Endothelial cell (in vitro differentiated cells): Measurements from ENCODE around the gene LEPR. TPM values are rescaled to one million over a fixed set of nuclear protein-coding genes. Genes with fewer than 3 reads are reported as not detected.

Experiments
- DNase-seq: peaks from one replicate; pipeline ENCODE4 v3.0.0; 2021; ENCODE audit warnings: low spot score
- H3K27ac Mint-ChIP-seq: one replicate; pipeline ENCODE4 v1.8.0; 2021; ENCODE audit warnings: mixed read lengths, inconsistent platforms; ENCODE audit not compliant: unreplicated experiment
- H3K27me3 Mint-ChIP-seq: one replicate; pipeline ENCODE4 v1.8.0; 2021; ENCODE audit warnings: mild to moderate bottlenecking, moderate library complexity, mixed read lengths, inconsistent platforms; ENCODE audit not compliant: unreplicated experiment
- H3K36me3 Mint-ChIP-seq: one replicate; pipeline ENCODE4 v1.8.0; 2021; ENCODE audit warnings: mild to moderate bottlenecking, low read depth, mixed read lengths, inconsistent platforms; ENCODE audit not compliant: unreplicated experiment
- H3K4me1 Mint-ChIP-seq: one replicate; pipeline ENCODE4 v1.8.0; 2021; ENCODE audit warnings: mild to moderate bottlenecking, mixed read lengths, inconsistent platforms; ENCODE audit not compliant: unreplicated experiment
- H3K4me3 Mint-ChIP-seq: one replicate; pipeline ENCODE4 v1.8.0; 2021; ENCODE audit warnings: mild to moderate bottlenecking, mixed read lengths, inconsistent platforms; ENCODE audit not compliant: unreplicated experiment
- H3K9me3 Mint-ChIP-seq: one replicate; pipeline ENCODE4 v1.8.0; 2021; ENCODE audit warnings: mixed read lengths, inconsistent platforms; ENCODE audit not compliant: unreplicated experiment
- total RNA-seq: library from RNA; stranded (reverse); fragmentation: NEBNext Ultra II Directional; extraction: Animal tissue kit (Norgen Biotek cat#: 25700); gene quantifications from one replicate; pipeline ENCODE4 v1.2.1, GENCODE V29; 2021; ENCODE audit not compliant: unreplicated experiment
- TF ChIP-seq, protein P1 (sequence below): fragments of 200-600 bp; sonication (generic); IDR thresholded peaks from one replicate; pipeline ENCODE4 v1.5.0; 2021; ENCODE audit warnings: antibody characterized with exemption; ENCODE audit not compliant: unreplicated experiment

Gene LEPR
- total RNA-seq, 1 donor from 2014 or later, result 8.3 TPM

- Mint-ChIP-seq H3K36me3 (no peaks in the 10 kb centered on the region), H3K4me3 (no peak overlapping the region), H3K27ac (no peak overlapping the region), H3K9me3 (no peaks in the 10 kb centered on the region), H3K27me3 (no peaks in the 10 kb centered on the region), H3K4me1 (no peaks in the 10 kb centered on the region)
- DNase-seq, result no peak
- TF ChIP-seq, protein P1, sequence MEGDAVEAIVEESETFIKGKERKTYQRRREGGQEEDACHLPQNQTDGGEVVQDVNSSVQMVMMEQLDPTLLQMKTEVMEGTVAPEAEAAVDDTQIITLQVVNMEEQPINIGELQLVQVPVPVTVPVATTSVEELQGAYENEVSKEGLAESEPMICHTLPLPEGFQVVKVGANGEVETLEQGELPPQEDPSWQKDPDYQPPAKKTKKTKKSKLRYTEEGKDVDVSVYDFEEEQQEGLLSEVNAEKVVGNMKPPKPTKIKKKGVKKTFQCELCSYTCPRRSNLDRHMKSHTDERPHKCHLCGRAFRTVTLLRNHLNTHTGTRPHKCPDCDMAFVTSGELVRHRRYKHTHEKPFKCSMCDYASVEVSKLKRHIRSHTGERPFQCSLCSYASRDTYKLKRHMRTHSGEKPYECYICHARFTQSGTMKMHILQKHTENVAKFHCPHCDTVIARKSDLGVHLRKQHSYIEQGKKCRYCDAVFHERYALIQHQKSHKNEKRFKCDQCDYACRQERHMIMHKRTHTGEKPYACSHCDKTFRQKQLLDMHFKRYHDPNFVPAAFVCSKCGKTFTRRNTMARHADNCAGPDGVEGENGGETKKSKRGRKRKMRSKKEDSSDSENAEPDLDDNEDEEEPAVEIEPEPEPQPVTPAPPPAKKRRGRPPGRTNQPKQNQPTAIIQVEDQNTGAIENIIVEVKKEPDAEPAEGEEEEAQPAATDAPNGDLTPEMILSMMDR, result no peak
Observed at GRCh38 chr1:65392497-65392896, 28.0 kb upstream of the LEPR start.

DNA sequence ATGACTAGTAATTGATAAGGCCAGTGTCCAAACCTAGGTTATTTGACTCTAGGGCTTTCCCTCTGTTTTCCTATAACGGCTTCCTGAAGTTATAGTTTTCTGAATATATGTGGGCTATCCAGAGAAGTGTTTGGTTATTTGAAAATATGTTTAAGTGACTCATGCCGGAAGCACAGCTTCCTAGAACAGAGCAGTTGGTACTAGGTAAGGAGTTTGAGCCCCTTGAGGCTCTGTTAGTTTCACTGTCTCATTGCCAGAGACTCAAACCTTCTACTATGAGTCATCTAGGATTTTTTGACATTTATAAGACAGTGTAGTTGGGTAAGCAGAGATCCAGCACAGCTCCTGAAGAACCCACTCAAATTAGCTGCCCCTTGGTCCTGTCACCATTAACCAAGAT is 27.1 kb upstream of the LEPR start:
- no peaks in the 10 kb centered on the region for H3K9me3 Mint-ChIP-seq
- TF ChIP-seq, protein P1, result no peak
- no peak overlapping the region for H3K4me3 Mint-ChIP-seq
- no peaks in the 10 kb centered on the region for H3K27me3 Mint-ChIP-seq
- H3K36me3 Mint-ChIP-seq, result no peaks in the 10 kb centered on the region
- no peaks in the 10 kb centered on the region for H3K4me1 Mint-ChIP-seq
- H3K27ac Mint-ChIP-seq, result no peak overlapping the region
- DNase-seq, result no peak

DNA sequence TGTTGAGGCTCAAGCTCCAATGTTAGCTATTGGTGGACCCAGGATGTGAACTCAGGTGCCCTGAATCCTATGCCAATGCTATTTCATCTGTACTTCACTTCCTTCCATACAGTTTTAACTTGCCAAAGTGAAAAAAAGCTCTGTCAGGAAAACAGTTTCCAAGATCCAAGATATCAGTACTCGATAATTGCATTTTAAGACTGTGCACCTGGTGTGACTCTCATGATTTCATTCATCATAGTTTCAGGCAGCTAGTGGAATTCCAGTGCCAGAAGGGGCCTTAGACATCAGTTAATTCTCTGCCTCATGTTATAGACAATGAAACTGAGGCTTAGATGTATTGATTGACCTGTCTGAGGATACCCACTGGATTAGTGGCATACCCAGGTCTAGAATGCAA is 26.5 kb upstream of the LEPR start:
- TF ChIP-seq, protein P1, result no peak
- H3K36me3 Mint-ChIP-seq, result no peaks in the 10 kb centered on the region
- H3K27ac Mint-ChIP-seq, result no peak overlapping the region
- H3K27me3 Mint-ChIP-seq, result no peaks in the 10 kb centered on the region
- H3K4me3 Mint-ChIP-seq, result no peak overlapping the region
- no peak for DNase-seq
- H3K9me3 Mint-ChIP-seq, result no peaks in the 10 kb centered on the region
- no peaks in the 10 kb centered on the region for H3K4me1 Mint-ChIP-seq

DNA sequence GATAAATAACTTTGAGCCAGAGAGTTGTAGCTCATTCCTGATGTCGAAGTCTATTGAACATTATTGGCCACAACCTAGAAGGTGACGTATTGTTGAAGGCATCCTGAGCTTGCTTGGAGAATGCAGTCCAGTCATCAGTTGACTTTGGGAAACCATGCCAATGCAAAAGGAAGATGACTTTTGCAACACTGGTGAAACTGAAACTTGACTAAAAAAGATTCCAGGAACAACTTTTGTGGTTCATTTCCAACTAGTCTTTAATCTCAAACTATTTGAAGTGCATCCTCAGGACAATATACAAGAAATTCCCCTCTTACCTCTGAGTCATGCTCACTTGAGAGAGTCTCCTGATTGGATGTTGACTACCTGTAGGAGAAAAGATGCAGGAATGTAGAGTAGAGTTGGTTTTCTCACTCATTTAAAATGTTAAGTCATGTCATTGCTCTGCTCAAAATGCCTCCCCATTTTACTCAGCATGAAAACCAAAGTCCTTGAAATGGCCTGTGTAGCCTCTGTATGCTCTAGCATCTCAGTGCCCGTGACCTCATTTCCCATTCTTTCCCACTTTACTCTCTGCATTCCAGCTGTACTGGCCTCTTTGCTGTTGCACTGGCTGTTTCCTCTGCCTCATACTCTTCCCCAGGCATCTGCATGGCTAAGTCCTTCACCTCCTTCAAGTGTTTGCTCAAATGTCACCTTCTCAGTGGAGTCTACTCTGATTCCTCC is 24.4 kb upstream of the LEPR start:
- Mint-ChIP-seq H3K27me3 (no peaks in the 10 kb centered on the region), H3K4me3 (no peak overlapping the region), H3K4me1 (no peaks in the 10 kb centered on the region), H3K36me3 (no peaks in the 10 kb centered on the region), H3K9me3 (no peaks in the 10 kb centered on the region), H3K27ac (no peak overlapping the region)
- no peak for DNase-seq
- TF ChIP-seq, protein P1, result no peak

GRCh38 chr1:65398083-65398482 is 22.4 kb upstream of the LEPR start:
- Mint-ChIP-seq H3K27me3 (no peaks in the 10 kb centered on the region), H3K4me3 (no peak overlapping the region), H3K27ac (no peak overlapping the region), H3K4me1 (no peaks in the 10 kb centered on the region), H3K9me3 (no peaks in the 10 kb centered on the region), H3K36me3 (no peaks in the 10 kb centered on the region)
- TF ChIP-seq, protein P1, result no peak
- DNase-seq, result no peak
